H7 (cell line): Measurements from ENCODE around the gene DPF1. TPM values are rescaled to one million over a fixed set of nuclear protein-coding genes. Genes with fewer than 3 reads are reported as not detected.
A peak's percentile ranks its signal among the peaks of the same experiment; 100 is the strongest.
"Not testable (repeated sequence)": the region's sequence is repeated elsewhere in the genome, so short reads cannot be mapped to it uniquely, and the experiment has no call there.

Experiments used
- DNase-seq: peaks from one replicate; pipeline ENCODE4 v3.0.0; 2012
- H3K27me3 ChIP-seq: 2 replicates; pipeline ENCODE4 v1.6.0; 2011; ENCODE audit warnings: mild to moderate bottlenecking, low read length; ENCODE audit not compliant: control insufficient read depth, insufficient read depth
- H3K36me3 ChIP-seq: replicated peaks from 2 replicates; pipeline ENCODE4 v1.5.1; 2011; ENCODE audit warnings: low read length; ENCODE audit not compliant: control insufficient read depth, insufficient read depth
- H3K4me3 ChIP-seq: 2 replicates; pipeline ENCODE4 v1.5.1; 2011; ENCODE audit warnings: low read depth, mild to moderate bottlenecking, control low read depth, low read length, moderate library complexity; ENCODE audit not compliant: insufficient read depth
- total RNA-seq: library from RNA; depleted of rRNA; stranded (reverse); fragments of >200 nt; shearing (Covaris generic); gene quantifications from 2 replicates; pipeline ENCODE4 v1.2.3, GENCODE V29; 2014; rRNA removed

The DPF1 gene
- 3.0 and 5.5 TPM in 2 replicates for total RNA-seq

DNA sequence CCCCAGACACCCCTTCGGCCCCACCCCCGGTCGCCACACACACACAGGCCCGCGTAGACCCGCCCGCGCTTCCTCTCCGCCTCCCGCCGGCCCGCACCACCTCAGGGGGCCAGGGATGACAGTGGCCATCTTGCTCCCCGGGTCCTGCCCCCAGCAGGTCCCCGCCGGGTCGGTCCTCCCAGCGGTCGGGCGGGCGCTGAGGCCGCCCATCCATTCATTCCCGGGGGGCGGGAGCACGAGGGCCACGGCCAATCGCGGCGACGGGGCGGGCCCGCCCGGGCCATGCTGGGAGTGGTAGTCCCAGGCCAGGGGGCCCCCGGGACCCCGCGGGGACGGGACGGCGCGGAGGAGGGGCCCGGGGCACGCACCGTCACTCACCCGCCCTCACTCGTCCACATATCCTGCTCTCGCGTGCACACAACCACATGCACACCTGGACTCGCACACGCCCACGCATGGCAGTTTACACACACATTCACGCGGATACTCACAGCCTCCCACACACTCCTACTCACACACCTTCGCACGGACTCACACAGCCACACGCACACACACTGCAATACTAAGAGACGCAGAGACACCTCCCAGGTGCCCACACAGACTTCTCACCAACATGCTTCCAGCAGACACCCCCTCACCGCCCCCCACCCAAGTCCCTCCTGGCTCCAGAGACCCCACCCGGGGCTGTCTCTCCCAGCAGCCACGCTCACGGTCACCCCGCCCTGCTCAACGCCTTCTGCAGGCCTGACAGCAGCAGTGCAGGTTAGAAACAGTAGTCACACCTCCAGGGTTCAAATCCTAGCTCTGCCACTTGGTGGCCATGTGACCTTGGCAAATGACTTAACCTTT lies at the start of gene DPF1:
Gene DPF1 (minus strand): TSS at position 209 of the 849 bp plus-strand sequence. CDS start 80 bp downstream, at position 129.
- peak; percentile 100 for DNase-seq
- H3K36me3 ChIP-seq, result no peaks in the 10 kb centered on the region
- peaks cover 16% of the 10 kb centered on the region for H3K27me3 ChIP-seq
- peak within 1 kb of the TSS; percentile 56 for H3K4me3 ChIP-seq

DNA sequence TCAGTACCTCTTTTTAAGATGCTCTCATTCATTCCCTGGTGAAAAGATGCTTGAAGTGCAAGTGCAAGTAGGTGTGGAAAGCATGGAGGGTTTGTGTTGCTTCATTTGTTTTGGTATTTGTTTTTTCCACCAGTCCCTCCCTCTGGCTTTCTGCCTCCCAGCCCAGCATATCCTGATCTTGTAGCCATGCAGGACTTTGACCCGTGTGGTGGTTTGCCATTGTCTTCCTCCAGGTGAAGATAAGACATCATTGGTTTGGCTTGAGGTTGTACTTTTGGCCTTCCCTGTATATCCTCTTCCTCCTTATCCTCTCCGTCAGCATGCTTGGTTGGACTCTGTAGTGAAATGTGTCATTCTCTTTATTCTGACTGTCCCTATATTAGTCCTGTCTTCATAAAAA lies 49.5 kb upstream of the DPF1 start:
- no peak overlapping the region for H3K4me3 ChIP-seq
- no peak for DNase-seq
- H3K36me3 ChIP-seq, result peaks cover 3% of the 10 kb centered on the region; the same call in 1 of the 2 replicates
- H3K27me3 ChIP-seq, result no peaks in the 10 kb centered on the region

DNA sequence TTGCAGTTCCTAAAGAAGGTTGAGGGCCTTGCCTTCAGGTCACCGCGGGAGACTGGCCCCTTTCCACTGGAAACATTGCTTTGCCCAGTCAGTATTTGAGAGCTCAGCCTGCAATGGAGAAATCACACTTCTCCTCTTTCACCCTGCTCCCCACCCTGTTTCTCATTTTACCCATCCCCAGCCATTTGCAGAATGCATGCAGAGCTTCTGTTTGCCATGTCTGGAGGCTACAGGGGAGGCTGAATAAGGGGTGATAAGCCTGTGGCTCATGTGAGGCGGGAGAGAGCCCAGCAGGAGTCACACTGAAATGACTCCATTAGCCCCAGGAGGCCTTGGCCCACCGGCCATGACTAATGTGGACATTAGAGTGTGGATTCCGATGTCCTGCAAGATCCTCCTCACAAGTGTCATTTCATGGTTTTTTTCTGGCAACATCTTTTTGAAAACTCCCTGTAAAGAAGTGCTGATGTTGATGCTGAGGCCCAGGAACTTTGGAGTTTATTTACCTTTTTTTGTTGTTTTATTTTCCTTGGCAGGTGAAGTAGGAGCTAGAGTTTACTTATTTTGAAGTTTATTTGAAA lies 46.7 kb upstream of the DPF1 start:
- no peak overlapping the region for H3K4me3 ChIP-seq
- H3K27me3 ChIP-seq, result no peaks in the 10 kb centered on the region
- no peak for DNase-seq
- peaks cover 3% of the 10 kb centered on the region for H3K36me3 ChIP-seq

DNA sequence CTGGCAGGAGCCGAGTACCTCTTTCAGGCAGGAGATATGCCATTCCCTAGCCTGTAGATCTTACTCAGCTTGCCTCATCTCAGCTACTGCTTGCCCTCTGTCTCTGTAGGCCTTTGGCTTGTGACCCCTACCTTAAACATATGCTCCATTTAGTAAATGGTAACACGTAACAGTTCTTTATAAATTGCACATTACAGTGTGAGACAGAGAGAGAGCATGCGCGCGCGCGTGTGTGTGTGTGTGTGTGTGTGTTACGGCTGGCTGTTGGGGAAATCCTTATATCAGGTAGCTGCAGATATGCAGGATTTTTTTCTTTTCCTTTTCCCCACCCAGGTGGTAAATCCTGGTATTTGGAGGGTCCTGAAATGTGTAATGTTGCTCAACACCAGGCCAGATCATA lies 44.5 kb upstream of the DPF1 start:
- no peak for DNase-seq
- no peak overlapping the region for H3K4me3 ChIP-seq
- H3K36me3 ChIP-seq, result no peaks in the 10 kb centered on the region; the same call in none of the 2 replicates
- no peaks in the 10 kb centered on the region for H3K27me3 ChIP-seq

DNA sequence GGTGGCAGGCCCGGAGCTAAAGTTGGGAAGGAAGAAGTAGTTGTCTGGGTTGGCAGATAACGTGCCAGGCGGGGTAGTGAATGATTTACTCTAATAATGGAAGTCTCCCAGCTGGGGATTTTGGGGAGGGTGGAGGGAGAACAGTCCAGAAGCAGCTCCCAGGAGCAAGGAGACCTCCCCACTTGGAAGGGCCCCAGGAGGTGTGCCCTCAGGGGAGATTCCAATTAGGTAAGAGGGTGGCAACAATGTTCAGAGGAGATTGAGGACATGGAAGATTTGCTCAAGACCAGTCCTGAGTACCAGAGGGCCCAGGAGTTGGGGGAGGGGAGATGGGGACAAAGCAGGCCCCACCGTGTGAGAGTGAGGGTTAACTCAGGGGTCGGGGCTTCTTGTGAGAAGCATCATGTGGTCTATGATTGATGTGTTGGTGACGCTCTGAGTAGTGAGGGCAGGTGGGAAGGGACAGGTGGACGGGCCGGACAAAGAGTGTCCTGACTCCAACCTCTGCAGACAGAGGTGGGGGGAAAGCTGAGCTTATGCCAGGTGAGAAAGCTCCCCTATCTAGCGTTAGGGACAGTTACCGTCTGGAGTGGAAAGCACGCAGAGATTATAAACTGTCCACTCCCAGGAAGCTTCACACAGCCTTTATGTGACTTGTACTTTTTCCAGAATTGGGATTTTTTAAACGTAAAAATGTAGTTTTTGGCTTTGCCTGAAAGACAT lies 43.9 kb upstream of the DPF1 start:
- no peak for DNase-seq
- no peak overlapping the region for H3K4me3 ChIP-seq
- H3K36me3 ChIP-seq, result no peaks in the 10 kb centered on the region; the same call in none of the 2 replicates
- no peaks in the 10 kb centered on the region for H3K27me3 ChIP-seq

DNA sequence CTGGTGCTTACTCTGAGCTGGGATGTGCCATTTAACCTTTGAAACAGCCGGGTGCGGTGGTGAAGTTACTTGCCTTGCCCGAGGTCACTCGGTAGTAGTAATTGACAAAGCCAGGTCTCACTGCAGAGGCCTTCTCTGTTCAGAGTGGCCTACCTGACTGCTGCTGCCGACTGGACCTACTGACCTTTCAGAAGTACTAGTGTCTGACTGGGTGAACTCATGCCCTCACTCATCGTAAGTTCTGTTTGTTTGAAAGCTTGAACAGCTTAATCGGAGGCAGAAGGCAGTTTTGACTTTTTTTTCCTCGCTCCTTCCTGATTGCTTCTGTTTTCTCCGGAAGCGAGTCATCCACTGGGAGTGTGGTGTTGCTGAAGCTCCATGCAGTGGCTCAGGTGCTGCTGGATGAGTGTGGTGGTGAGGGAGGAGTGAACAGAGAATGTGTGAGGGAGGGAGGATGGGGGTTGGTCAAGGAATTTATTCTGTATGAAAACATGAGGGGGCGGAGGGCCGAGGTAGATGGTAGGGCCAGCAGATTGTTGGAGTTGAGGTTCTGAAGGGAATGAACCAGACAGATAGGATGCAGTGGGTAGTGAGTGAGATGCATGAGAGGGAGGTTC lies 43.1 kb upstream of the DPF1 start:
- no peaks in the 10 kb centered on the region for H3K27me3 ChIP-seq
- no peak for DNase-seq
- no peaks in the 10 kb centered on the region; the same call in none of the 2 replicates for H3K36me3 ChIP-seq
- H3K4me3 ChIP-seq, result no peak overlapping the region

DNA sequence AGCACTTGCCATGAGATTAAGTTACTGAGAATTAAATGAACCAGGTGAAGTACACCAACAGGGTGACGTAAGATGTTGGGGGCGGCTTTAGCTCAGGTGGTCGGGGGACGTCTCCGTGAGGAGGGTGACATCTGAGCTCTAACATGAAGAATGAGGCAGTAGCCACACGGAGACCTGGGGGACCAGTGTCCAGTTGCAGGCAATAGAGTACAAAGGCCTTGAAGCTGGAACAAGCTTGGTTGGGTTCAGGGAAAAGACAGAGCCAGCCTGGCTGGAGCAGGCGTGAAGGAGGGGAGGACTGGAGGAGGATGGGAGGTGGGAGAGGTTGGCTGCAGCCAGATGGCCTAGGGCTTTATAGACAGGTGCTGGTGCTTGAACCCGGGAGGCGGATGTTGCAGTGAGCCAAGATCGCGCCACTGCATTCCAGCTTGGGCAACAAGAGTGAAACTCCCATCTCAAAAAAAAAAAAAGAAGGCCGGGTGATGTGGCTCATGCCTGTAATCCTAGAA lies 42.0 kb upstream of the DPF1 start:
- DNase-seq, result peak; percentile 16
- H3K36me3 ChIP-seq, result no peaks in the 10 kb centered on the region; the same call in none of the 2 replicates
- no peaks in the 10 kb centered on the region for H3K27me3 ChIP-seq
- peak overlapping the region; percentile 86; the same call in 1 of the 2 replicates for H3K4me3 ChIP-seq

DNA sequence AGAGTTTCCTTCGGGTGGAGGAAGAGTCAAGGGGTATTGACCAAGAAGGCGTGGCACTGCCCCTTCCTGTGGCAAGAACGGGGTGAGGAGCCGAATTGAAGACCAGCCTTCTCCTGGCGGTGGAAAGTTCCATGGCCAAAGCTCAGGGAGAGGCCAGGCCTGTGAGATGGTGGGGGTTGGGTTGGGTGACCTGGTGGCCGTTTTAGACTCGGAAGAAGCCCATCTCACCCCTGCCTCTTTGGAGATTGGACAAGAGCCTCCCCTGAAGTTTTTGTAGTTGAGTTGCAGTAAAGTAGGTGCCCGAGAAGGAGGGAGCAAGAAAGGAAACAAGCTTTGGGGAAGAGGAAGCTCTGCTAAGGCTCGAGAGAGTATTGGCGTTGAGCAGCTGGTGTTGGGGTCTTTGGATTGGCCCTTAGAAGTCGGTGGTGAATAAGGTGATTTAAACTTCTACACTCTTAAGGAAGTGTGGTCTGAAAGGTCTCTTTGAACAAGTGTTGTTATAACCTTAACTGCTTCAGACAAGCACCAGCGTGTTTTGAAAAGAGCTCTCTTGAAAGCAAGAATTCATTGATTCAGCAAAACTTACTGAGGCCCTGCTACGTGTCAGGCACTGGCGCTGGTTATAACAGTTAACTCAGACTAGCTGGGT lies 41.3 kb upstream of the DPF1 start:
- no peaks in the 10 kb centered on the region for H3K27me3 ChIP-seq
- H3K4me3 ChIP-seq, result peak overlapping the region; percentile 86
- peak; percentile 61 for DNase-seq
- H3K36me3 ChIP-seq, result no peaks in the 10 kb centered on the region; the same call in 1 of the 2 replicates

DNA sequence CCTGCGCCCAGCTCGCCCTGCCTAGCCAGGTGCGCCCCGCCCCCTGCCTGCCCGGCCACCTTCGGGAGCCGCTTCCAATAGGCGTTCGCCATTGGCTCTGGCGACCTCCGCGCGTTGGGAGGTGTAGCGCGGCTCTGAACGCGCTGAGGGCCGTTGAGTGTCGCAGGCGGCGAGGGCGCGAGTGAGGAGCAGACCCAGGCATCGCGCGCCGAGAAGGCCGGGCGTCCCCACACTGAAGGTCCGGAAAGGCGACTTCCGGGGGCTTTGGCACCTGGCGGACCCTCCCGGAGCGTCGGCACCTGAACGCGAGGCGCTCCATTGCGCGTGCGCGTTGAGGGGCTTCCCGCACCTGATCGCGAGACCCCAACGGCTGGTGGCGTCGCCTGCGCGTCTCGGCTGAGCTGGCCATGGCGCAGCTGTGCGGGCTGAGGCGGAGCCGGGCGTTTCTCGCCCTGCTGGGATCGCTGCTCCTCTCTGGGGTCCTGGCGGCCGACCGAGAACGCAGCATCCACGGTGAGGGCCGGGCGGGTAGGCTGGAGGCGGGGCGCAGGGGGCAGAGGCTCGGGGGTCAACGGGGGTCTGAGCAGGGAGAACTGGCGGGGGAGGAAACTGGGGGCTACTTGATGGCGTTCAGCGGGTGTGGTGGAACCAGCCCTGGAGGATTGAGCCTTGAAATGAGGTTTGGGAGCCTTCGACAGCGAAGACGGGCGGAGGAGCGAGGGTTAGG lies 40.6 kb upstream of the DPF1 start, which contains the start of gene SPINT2:
Gene SPINT2 (plus strand): TSS at position 88 of the 727 bp plus-strand sequence. CDS start 320 bp downstream, at position 408.
- peak; percentile 96 for DNase-seq
- Histone ChIP-seq H3K36me3 (no peaks in the 10 kb centered on the region; the same call in 1 of the 2 replicates), H3K4me3 (peak within 1 kb of the TSS; percentile 86), H3K27me3 (no peaks in the 10 kb centered on the region)

DNA sequence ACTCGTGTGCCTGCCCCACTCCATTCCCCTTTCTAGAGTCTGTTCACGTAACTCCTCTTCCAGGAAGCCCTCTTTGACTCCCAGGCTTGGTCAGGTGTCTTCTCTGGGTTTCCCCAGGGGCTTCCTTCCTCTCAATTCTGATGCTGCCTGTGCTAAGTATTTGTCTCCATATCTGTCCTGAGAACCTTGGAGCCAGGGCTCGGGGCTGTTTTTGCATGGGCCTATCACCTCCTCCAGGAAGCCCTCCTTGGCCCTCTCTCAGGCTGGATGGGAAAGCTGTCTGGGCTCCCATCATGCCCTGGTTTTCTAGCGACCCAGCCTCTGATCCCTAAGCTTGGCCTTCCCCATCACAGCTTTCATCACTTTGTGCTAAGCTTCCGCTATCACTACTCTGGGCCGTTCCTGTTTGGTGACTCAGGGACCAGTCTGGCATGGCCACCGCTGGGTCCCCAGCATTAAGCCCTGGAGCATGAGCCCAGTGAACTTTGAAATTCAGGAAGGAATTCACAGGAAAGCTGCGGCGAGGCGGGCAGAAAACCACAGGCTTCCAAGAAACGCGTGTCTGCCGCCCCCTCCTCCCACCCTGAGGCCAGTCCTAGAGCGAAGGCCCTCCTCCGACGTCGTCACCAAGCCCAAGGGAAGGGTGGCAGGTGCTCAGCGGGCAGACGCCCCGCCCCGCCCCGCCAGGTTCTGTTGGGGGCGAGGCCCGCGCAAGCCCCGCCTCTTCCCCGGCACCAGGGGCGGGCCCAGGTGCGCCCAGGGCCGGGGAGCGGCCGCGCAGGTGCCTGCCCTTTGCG lies 39.9 kb upstream of the DPF1 start:
- Histone ChIP-seq H3K4me3 (peak overlapping the region; percentile 86), H3K36me3 (no peaks in the 10 kb centered on the region; the same call in 1 of the 2 replicates)
- DNase-seq, result peak; percentile 100

DNA sequence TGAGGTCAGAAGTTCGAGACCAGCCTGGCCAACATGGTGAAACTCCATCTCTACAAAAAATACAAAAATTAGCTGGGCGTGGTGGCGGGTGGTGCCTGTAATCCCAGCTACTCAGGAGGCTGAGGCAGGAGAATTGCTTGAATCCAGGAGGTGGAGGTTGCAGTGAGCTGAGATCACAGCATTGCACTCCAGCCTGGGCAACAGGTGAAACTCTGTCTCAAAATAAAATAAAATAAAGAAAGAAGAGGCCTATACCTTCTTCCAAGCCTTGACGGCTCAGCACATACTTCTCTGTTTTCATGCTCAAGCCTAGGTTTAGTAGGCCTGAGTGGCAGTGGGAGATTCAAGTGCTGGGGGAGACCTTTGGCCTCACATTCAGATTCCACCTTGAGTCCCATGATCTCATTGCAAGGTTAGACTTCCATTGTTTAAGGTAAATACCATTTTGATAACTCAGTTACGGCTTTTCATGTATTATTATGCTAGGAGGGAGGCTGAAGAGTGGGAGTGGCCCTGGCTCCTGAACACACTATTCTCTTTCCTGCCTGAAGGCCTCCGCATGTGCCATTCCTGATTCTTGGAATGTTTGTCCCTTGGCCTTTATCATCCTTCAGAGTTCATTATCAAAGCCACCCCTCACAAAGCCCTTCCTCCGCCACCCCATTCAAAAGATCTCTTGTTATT lies 38.7 kb upstream of the DPF1 start:
- no peaks in the 10 kb centered on the region for H3K27me3 ChIP-seq
- H3K36me3 ChIP-seq, result no peaks in the 10 kb centered on the region; the same call in 1 of the 2 replicates
- DNase-seq, result peak; percentile 20
- no peak overlapping the region for H3K4me3 ChIP-seq

More for the DNA sequence above, 39.9 kb upstream of the DPF1 start:
- H3K27me3 ChIP-seq, result no peaks in the 10 kb centered on the region

DNA sequence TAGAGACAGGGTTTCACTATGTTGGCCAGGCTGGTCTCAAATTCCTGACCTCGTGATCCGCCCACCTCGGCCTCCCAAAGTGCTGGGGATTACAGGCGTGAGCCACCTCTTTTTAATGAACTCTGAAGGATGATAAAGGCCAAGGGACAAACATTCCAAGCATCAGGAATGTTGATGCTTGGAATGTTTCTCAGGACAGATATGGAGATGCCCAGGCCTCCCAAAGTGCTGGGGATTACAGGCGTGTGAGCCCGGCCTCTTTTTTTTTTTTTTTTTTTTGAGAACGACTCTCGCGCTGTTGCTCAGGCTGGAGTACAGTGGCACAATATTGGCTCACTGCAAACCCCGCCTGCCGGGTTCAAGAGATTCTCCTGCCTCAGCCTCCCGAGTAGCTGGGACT lies 37.9 kb upstream of the DPF1 start:
- DNase-seq, result peak; percentile 13
- H3K27me3 ChIP-seq, H3K4me3 ChIP-seq, H3K36me3 ChIP-seq: not testable (repeated sequence)
